GM23338 (cell line): ENCODE data around the gene OGG1. TPM values are rescaled to one million over a fixed set of nuclear protein-coding genes. Genes with fewer than 3 reads are reported as not detected.

ENCODE experiments used
- ATAC-seq: fragments of 200-7000 bp; cut with Tn5 transposase; 3 replicates; pipeline ENCODE4 v1.9.1; 2020
- DNase-seq: peaks from one replicate; pipeline ENCODE4 v3.0.0-alpha.2; 2015; ENCODE audit warnings: low spot score
- H2AFZ ChIP-seq: fragments of 200-600 bp; sonication (generic); 2 replicates; pipeline ENCODE4 v1.8.0; 2016; ENCODE audit warnings: antibody characterized with exemption, mild to moderate bottlenecking, moderate library complexity
- H3F3A ChIP-seq: fragments of 200-600 bp; sonication (generic); replicated peaks from 2 replicates; pipeline ENCODE4 v1.8.0; 2017; ENCODE audit warnings: antibody characterized with exemption, mixed run types, low read depth
- H3K27ac ChIP-seq: fragments of 200-600 bp; sonication (generic); 2 replicates; pipeline ENCODE4 v1.6.1; 2016; ENCODE audit warnings: low read depth
- H3K27me3 ChIP-seq: fragments of 200-600 bp; sonication (generic); 2 replicates; pipeline ENCODE4 v1.8.0; 2016; ENCODE audit warnings: mild to moderate bottlenecking, mixed run types, moderate library complexity; ENCODE audit not compliant: insufficient read depth
- H3K36me3 ChIP-seq: fragments of 200-600 bp; sonication (generic); 2 replicates; pipeline ENCODE4 v1.8.0; 2016; ENCODE audit warnings: mild to moderate bottlenecking; ENCODE audit not compliant: insufficient read depth
- H3K4me1 ChIP-seq: fragments of 200-600 bp; sonication (generic); 2 replicates; pipeline ENCODE4 v1.8.0; 2016; ENCODE audit warnings: mild to moderate bottlenecking, moderate library complexity; ENCODE audit not compliant: insufficient read depth
- H3K4me2 ChIP-seq: fragments of 200-600 bp; sonication (generic); 2 replicates; pipeline ENCODE4 v1.7.1; 2017; ENCODE audit warnings: mixed run types
- H3K4me3 ChIP-seq: fragments of 200-600 bp; sonication (generic); 2 replicates; pipeline ENCODE4 v1.6.1; 2016; ENCODE audit warnings: mixed run types
- H3K79me2 ChIP-seq: fragments of 200-600 bp; sonication (generic); replicated peaks from 2 replicates; pipeline ENCODE4 v1.8.0; 2017; ENCODE audit warnings: mild to moderate bottlenecking; ENCODE audit not compliant: insufficient read depth
- H3K9me2 ChIP-seq: fragments of 200-600 bp; sonication (generic); 2 replicates; pipeline ENCODE4 v1.8.0; 2017; ENCODE audit not compliant: insufficient read depth
- H4K20me1 ChIP-seq: fragments of 200-600 bp; sonication (generic); replicated peaks from 2 replicates; pipeline ENCODE4 v1.8.0; 2017; ENCODE audit warnings: mild to moderate bottlenecking; ENCODE audit not compliant: insufficient read depth
- H3K27ac Mint-ChIP-seq: 2 replicates; pipeline ENCODE4 v1.8.0; 2020; ENCODE audit warnings: inconsistent platforms, mild to moderate bottlenecking, moderate library complexity, mixed read lengths
- H3K27me3 Mint-ChIP-seq: 3 replicates; pipeline ENCODE4 v1.8.0; 2022; ENCODE audit warnings: low read depth, mild to moderate bottlenecking, moderate library complexity, mixed read lengths, inconsistent platforms; ENCODE audit not compliant: insufficient read depth, poor library complexity
- H3K36me3 Mint-ChIP-seq: 3 replicates; pipeline ENCODE4 v1.8.0; 2021; ENCODE audit warnings: low read depth, mild to moderate bottlenecking, inconsistent platforms, moderate library complexity, mixed read lengths
- H3K4me1 Mint-ChIP-seq: 3 replicates; pipeline ENCODE4 v1.8.0; 2020; ENCODE audit warnings: mild to moderate bottlenecking, inconsistent platforms, mixed read lengths
- H3K4me3 Mint-ChIP-seq: 3 replicates; pipeline ENCODE4 v1.8.0; 2021; ENCODE audit warnings: moderate library complexity, mild to moderate bottlenecking, inconsistent platforms, mixed read lengths
- H3K9me3 Mint-ChIP-seq: 3 replicates; pipeline ENCODE4 v1.8.0; 2020; ENCODE audit warnings: moderate library complexity, mild to moderate bottlenecking, inconsistent platforms, mixed read lengths
- CREB1 ChIP-seq: fragments of 250-450 bp; sonication (Bioruptor Pico); IDR thresholded peaks from 2 replicates; pipeline ENCODE4 v1.5.0; 2020; ENCODE audit warnings: low read depth, mild to moderate bottlenecking, moderate library complexity
- CTCF ChIP-seq, 2 experiments: fragments of 200-600 bp in 1 of 2; sonication (generic) in 1 of 2; conservative IDR thresholded peaks; 2 replicates each; pipeline versions ENCODE4 v1.5.1 to v1.6.1; 2016 to 2017; ENCODE audit warnings: antibody characterized with exemption in 2 of 2, low read depth in 2 of 2, mild to moderate bottlenecking in 2 of 2, moderate library complexity in 1 of 2
- ETS1 ChIP-seq: IDR thresholded peaks from 2 replicates; pipeline ENCODE4 v1.6.1; 2016; ENCODE audit warnings: antibody characterized with exemption
- EZH2 ChIP-seq: fragments of 200-600 bp; sonication (generic); IDR thresholded peaks from one replicate; pipeline ENCODE4 v1.8.0; 2017; ENCODE audit warnings: antibody characterized with exemption, mild to moderate bottlenecking, low read depth; ENCODE audit not compliant: unreplicated experiment
- EZH2phosphoT487 ChIP-seq: fragments of 200-600 bp; sonication (generic); IDR thresholded peaks from one replicate; pipeline ENCODE4 v1.8.1; 2018; ENCODE audit warnings: antibody characterized with exemption; ENCODE audit not compliant: unreplicated experiment
- JUNB ChIP-seq: IDR thresholded peaks from one replicate; pipeline ENCODE4 v1.6.1; 2016; ENCODE audit warnings: antibody characterized with exemption; ENCODE audit not compliant: unreplicated experiment
- NANOG ChIP-seq: IDR thresholded peaks from 2 replicates; pipeline ENCODE4 v1.6.1; 2016; ENCODE audit warnings: antibody characterized with exemption, borderline replicate concordance
- POLR2AphosphoS5 ChIP-seq: IDR thresholded peaks from 2 replicates; pipeline ENCODE4 v1.6.1; 2016; ENCODE audit warnings: antibody characterized with exemption, low read depth
- REST ChIP-seq: IDR thresholded peaks from one replicate; pipeline ENCODE4 v1.6.1; 2018; ENCODE audit warnings: antibody characterized with exemption; ENCODE audit not compliant: unreplicated experiment
- STAT1 ChIP-seq: IDR thresholded peaks from one replicate; pipeline ENCODE4 v1.6.1; 2016; ENCODE audit warnings: antibody characterized with exemption; ENCODE audit not compliant: unreplicated experiment
- ZNF114 ChIP-seq: fragments of 250-450 bp; sonication (Bioruptor Pico); IDR thresholded peaks from 2 replicates; pipeline ENCODE4 v1.5.0; 2020; ENCODE audit warnings: mild to moderate bottlenecking, moderate library complexity
- ZNF331 ChIP-seq: fragments of 250-450 bp; sonication (Bioruptor Pico); IDR thresholded peaks from 2 replicates; pipeline ENCODE4 v1.5.0; 2020; ENCODE audit warnings: low read depth, mild to moderate bottlenecking, moderate library complexity
- ZNF462 ChIP-seq: fragments of 250-450 bp; sonication (Bioruptor Pico); IDR thresholded peaks from 2 replicates; pipeline ENCODE4 v1.5.0; 2020; ENCODE audit warnings: mild to moderate bottlenecking, moderate library complexity
- polyA plus RNA-seq: library from polyadenylated mRNA; unstranded; fragments of >200 nt; fragmentation: Nextera tagmentation; extraction: Ambion mirVana; gene quantifications from 2 replicates; pipeline ENCODE4 v1.2.1, GENCODE V29; 2016
- total RNA-seq: library from RNA; depleted of rRNA; stranded (reverse); fragments of >200 nt; shearing (Covaris generic); gene quantifications from 2 replicates; pipeline ENCODE4 v1.2.3, GENCODE V29; 2014

OGG1 gene
- total and polyA plus RNA-seq, 2 experiments from 2014 or later: 20.6 to 27.6 TPM

- Mint-ChIP-seq H3K4me3 (no peak overlapping the region), H3K27ac (no peak overlapping the region), H3K36me3 (peaks cover 2% of the 10 kb centered on the region; the same call in 1 of the 3 replicates), H3K9me3 (no peaks in the 10 kb centered on the region), H3K27me3 (peaks cover 13% of the 10 kb centered on the region), H3K4me1 (peaks cover 4% of the 10 kb centered on the region; the same call in 2 of the 3 replicates)
- no peaks in the 10 kb centered on the region; the same call in 1 of the 2 replicates for H4K20me1 ChIP-seq
- H3K4me3 ChIP-seq: no peak overlapping the region
- no peak overlapping the region for H2AFZ ChIP-seq
- H3K4me1 ChIP-seq: peaks cover 4% of the 10 kb centered on the region; the same call in 1 of the 2 replicates
- H3K79me2 ChIP-seq: no peaks in the 10 kb centered on the region
- H3K4me2 ChIP-seq: no peak overlapping the region
- H3K27me3 ChIP-seq: peaks cover 17% of the 10 kb centered on the region
- no peak overlapping the region for H3K27ac ChIP-seq
- ATAC-seq (no peak), DNase-seq (no peak)
- no peaks in the 10 kb centered on the region for H3K36me3 ChIP-seq
- H3F3A ChIP-seq: peaks cover 8% of the 10 kb centered on the region; the same call in 1 of the 2 replicates
- no peaks in the 10 kb centered on the region for H3K9me2 ChIP-seq
- no peak for TF ChIP-seq POLR2AphosphoS5
- no peak for TF ChIP-seq NANOG
- TF ChIP-seq STAT1: no peak
- TF ChIP-seq ZNF462 (CRISPR knock-in tag): no peak
- no peak for TF ChIP-seq EZH2
- TF ChIP-seq CTCF (conservative IDR thresholded peaks at IDR 0.05; ENCODE audit: low read depth in 2 of 2): no peak
- no peak for TF ChIP-seq ETS1
- TF ChIP-seq ZNF114 (CRISPR knock-in tag): no peak
- TF ChIP-seq ZNF331: no peak
- TF ChIP-seq JUNB: no peak
- TF ChIP-seq EZH2phosphoT487: no peak
- TF ChIP-seq REST: no peak
- no peak for TF ChIP-seq CREB1 (CRISPR knock-in tag)
Observed at GRCh38 chr3:9700536-9700935, 49.2 kb upstream of the OGG1 start.
